ENCODE measurements around the gene ZNF746.

- no peak for TF ChIP-seq CTCF (optimal IDR thresholded peaks at IDR 0.05 in 1 of 3, IDR thresholded peaks at IDR 0.05 in 1 of 3, conservative IDR thresholded peaks at IDR 0.05 in 1 of 3; ENCODE audit: extremely low read depth in 1 of 3, insufficient read depth in 2 of 3, low read length in 3 of 3)
- no peak for TF ChIP-seq EZH2 (IDR thresholded peaks at IDR 0.05; ENCODE audit: low read length)
Observed at GRCh38 chr7:149454006-149454405, 43.6 kb downstream of the ZNF746 start.

All from keratinocyte (primary cell).